Adrenal gland (tissue), 12 donors: Measurements from ENCODE around the gene HTR4. TPM values are rescaled to one million over a fixed set of nuclear protein-coding genes. Genes with fewer than 3 reads are reported as not detected.

ENCODE experiments used
- DNase-seq, 7 donors: peaks; one replicate each; pipeline ENCODE4 v3.0.0-alpha.2; 2019 to 2020
- H3K27ac ChIP-seq, 5 donors: fragments of 200-600 bp; sonication (generic) in 4 of 5; 1 replicate in 3 of 5; 2 replicates in 2 of 5; pipeline versions ENCODE4 v1.5.1 to v1.8.0; 2016 to 2020; ENCODE audit warnings: mild to moderate bottlenecking in 1 of 5
- H3K27me3 ChIP-seq: fragments of 200-600 bp; 2 replicates; pipeline ENCODE4 v1.8.0; 2021
- H3K36me3 ChIP-seq, 2 donors: fragments of 200-600 bp; replicated peaks in 1 of 2; 1 replicate in 1 of 2; 2 replicates in 1 of 2; pipeline versions ENCODE4 v1.5.1 to v1.8.0; 2018 to 2022
- H3K4me1 ChIP-seq, 2 donors: fragments of 200-600 bp; replicated peaks in 1 of 2; 1 replicate in 1 of 2; 2 replicates in 1 of 2; pipeline versions ENCODE4 v1.5.1 to v1.8.0; 2018 to 2021
- H3K4me3 ChIP-seq, 4 donors: fragments of 200-600 bp; sonication (generic) in 3 of 4; one replicate each; pipeline ENCODE4 v1.5.1; 2016 to 2018
- H3K9me3 ChIP-seq, 3 donors: fragments of 200-600 bp; sonication (generic) in 1 of 3; replicated peaks in 1 of 3; 1 replicate in 2 of 3; 2 replicates in 1 of 3; pipeline versions ENCODE4 v1.5.1 to v1.8.0; 2016 to 2021
- CTCF ChIP-seq, 6 experiments: fragments of 450-650 bp in 4 of 6; fragments of 200-600 bp in 2 of 6; sonication (generic) in 1 of 6; IDR thresholded peaks; 1 replicate in 5 of 6; 2 replicates in 1 of 6; pipeline versions ENCODE4 v1.5.1 to v1.8.0; 2016 to 2021; ENCODE audit warnings: antibody characterized with exemption in 6 of 6, mild to moderate bottlenecking in 2 of 6, moderate library complexity in 1 of 6
- POLR2A ChIP-seq, 2 donors: fragments of 450-650 bp; IDR thresholded peaks; one replicate each; pipeline ENCODE4 v1.6.1; 2017; ENCODE audit warnings: antibody characterized with exemption in 2 of 2, mild to moderate bottlenecking in 2 of 2, moderate library complexity in 1 of 2
- WGBS, 4 donors: extraction: QIAGEN DNeasy Blood & Tissue Kit in 2 of 4; methylation state at CpG; one replicate each; pipeline versions ENCODE4 v1.1.5 to v1.1.7; 2013 to 2017; 5-methylcytosine and 5-hydroxymethylcytosine counted together
- intact Hi-C, 2 donors: fragments of 100-400 bp; cut with DNase I; formaldehyde crosslinking; loops; one replicate each; pipeline versions ENCODE4 v1.14.1 to v1.15.0; 2022 to 2023
- polyA plus RNA-seq, 3 donors: library from polyadenylated mRNA; stranded (reverse); fragments of 200-250 nt in 2 of 3; fragments of 350-450 nt in 1 of 3; fragmentation: Illumina TruSeq in 1 of 3; extraction: RNeasy Lipid Tissue Mini Kit (QIAGEN cat#74804) in 1 of 3; gene quantifications; one replicate each; pipeline ENCODE4 v1.2.3, GENCODE V29; 2013 to 2014
- total RNA-seq, 9 donors: library from RNA; depleted of rRNA in 4 of 9; stranded (reverse); fragments of >200 nt in 4 of 9; fragments of 120-200 nt in 1 of 9; fragmentation: NEBNext Ultra II Directional in 1 of 9; extraction: Animal tissue kit (Norgen Biotek cat#: 25700) in 1 of 9; gene quantifications; one replicate each; pipeline versions ENCODE4 v1.1.0 to v1.2.4, GENCODE V29; 2013 to 2023
- donor health status: healthy with polysubstance abuse.
- donor health status: Bipolar disorder and iron deficiency.
- donor health status: DM: yes; HTN: yes; CAD: no.
- donor health status: DM: no; HTN: no; CAD: no.
- donor health status: DM: no; HTN: no; CAD: no.
- donor health status: DM: yes; HTN: yes; CAD: no.

HTR4 gene
- total and polyA plus RNA-seq, 12 donors = 0.11 to 2.6 (median 0.83) TPM; not detected in 1

DNA sequence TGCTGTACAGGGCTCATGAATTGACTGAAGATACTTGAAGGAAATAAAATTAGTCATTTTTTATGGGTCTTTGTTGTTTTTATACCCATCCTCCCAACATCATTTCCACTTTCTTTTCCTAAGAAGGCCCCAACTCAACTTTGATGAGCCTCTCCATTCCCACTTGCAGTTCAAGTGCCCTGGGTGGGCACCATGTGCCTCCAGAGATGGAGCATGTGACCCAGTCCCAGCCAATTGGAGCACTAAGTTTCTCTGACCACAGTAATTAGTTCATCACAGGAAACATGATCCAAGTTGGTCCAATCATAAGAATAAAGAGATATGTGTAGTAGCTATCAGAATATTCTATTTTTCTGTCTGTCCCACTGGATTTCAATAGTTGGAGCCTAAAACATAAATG is 46.9 kb downstream of the HTR4 start:
- Histone ChIP-seq H3K27me3 (no peaks in the 10 kb centered on the region), H3K9me3 (no peaks in the 10 kb centered on the region), H3K4me1 (no peaks in the 10 kb centered on the region), H3K27ac (no peak overlapping the region), H3K4me3 (no peak overlapping the region), H3K36me3 (no peaks in the 10 kb centered on the region)
- DNase-seq = no peak
- TF ChIP-seq POLR2A (IDR thresholded peaks at IDR 0.05) (no peak), CTCF (IDR thresholded peaks at IDR 0.05) (no peak)
- intact Hi-C loops = no loop called here

- Histone ChIP-seq H3K27me3 (no peaks in the 10 kb centered on the region), H3K27ac (no peak overlapping the region), H3K4me1 (no peaks in the 10 kb centered on the region), H3K4me3 (no peak overlapping the region), H3K9me3 (no peaks in the 10 kb centered on the region), H3K36me3 (no peaks in the 10 kb centered on the region)
- no peak for TF ChIP-seq CTCF (IDR thresholded peaks at IDR 0.05)
- TF ChIP-seq POLR2A (IDR thresholded peaks at IDR 0.05) = no peak
- intact Hi-C loops = no loop called here
- no peak for DNase-seq
These were observed 48.0 kb downstream of the HTR4 start for GRCh38 chr5:148606296-148606695.

GRCh38 chr5:148599187-148599586 is 55.1 kb downstream of the HTR4 start:
- no peaks in the 10 kb centered on the region for H3K4me1 ChIP-seq
- no peak overlapping the region for H3K4me3 ChIP-seq
- DNase-seq = no peak
- no peaks in the 10 kb centered on the region for H3K36me3 ChIP-seq
- intact Hi-C loops = no loop called here
- TF ChIP-seq POLR2A (IDR thresholded peaks at IDR 0.05) (no peak), CTCF (IDR thresholded peaks at IDR 0.05) (no peak)
- 93 to 100% (median 95%) methylated on average over 1 of the region's 1 CpG for WGBS, 4 donors
- no peaks in the 10 kb centered on the region for H3K27me3 ChIP-seq
- no peaks in the 10 kb centered on the region for H3K9me3 ChIP-seq
- H3K27ac ChIP-seq = no peak overlapping the region

GRCh38 chr5:148595697-148596096 is 58.6 kb downstream of the HTR4 start:
- no peak for DNase-seq
- WGBS, 4 donors = 64 to 78% (median 74%) methylated on average over 5 of the region's 5 CpGs
- Histone ChIP-seq H3K4me3 (no peak overlapping the region), H3K36me3 (no peaks in the 10 kb centered on the region), H3K9me3 (no peaks in the 10 kb centered on the region), H3K27me3 (no peaks in the 10 kb centered on the region), H3K27ac (no peak overlapping the region), H3K4me1 (no peaks in the 10 kb centered on the region)
- TF ChIP-seq POLR2A (IDR thresholded peaks at IDR 0.05) (no peak), CTCF (IDR thresholded peaks at IDR 0.05) (no peak)
- intact Hi-C loops = no loop called here
